Measurements from ENCODE around the gene HNRNPA1. TPM values are rescaled to one million over a fixed set of nuclear protein-coding genes. Genes with fewer than 3 reads are reported as not detected.

Gene HNRNPA1
- total and polyA plus RNA-seq, 9 of the 15 experiments (the other 6 are each of a cell fraction or from before 2014, with no cell fraction given) = 1,166 to 2,703 (median 1,815) TPM

- no TSS peak for BruUV-seq (replicated peaks)
- Histone ChIP-seq H3K9me1 (ENCODE audit: control insufficient read depth, insufficient read depth, low read length) (no peaks in the 10 kb centered on the region), H3K27me3 (ENCODE audit: control insufficient read depth in 2 of 2, insufficient read depth in 2 of 2, low read length in 2 of 2) (no peaks in the 10 kb centered on the region), H3K9me3 (replicated peaks; ENCODE audit: control insufficient read depth, insufficient read depth, low read depth, low read length) (no peaks in the 10 kb centered on the region), H3K27ac (ENCODE audit: extremely low read depth, low read depth, low read length) (peak overlapping the region; percentile 54), H3K4me2 (ENCODE audit: insufficient read depth, low read length) (peak overlapping the region; percentile 71), H3K9ac (ENCODE audit: insufficient read depth in 1 of 2, low read depth in 2 of 2, low read length in 2 of 2) (peak overlapping the region; percentile 9 to 57; a peak in 1 of 4 replicates), H2AFZ (ENCODE audit: low read depth, low read length) (peak overlapping the region; percentile 55; the same call in 1 of the 2 replicates), H3K79me2 (ENCODE audit: control insufficient read depth, insufficient read depth, low read length) (peaks cover 40% of the 10 kb centered on the region), H3K36me3 (ENCODE audit: control insufficient read depth, insufficient read depth, low read length) (no peaks in the 10 kb centered on the region), H3K4me3 (no peak overlapping the region), H4K20me1 (replicated peaks; ENCODE audit: control insufficient read depth, insufficient read depth, low read length) (no peaks in the 10 kb centered on the region), H3K4me1 (replicated peaks in 1 of 2; ENCODE audit: control insufficient read depth in 2 of 2, insufficient read depth in 2 of 2, low read length in 2 of 2) (peaks cover 43 to 49% of the 10 kb centered on the region in 2 experiments)
- ATAC-seq (peak; percentile 83), DNase-seq (ENCODE audit: extremely low read depth in 1 of 4, low spot score in 3 of 4) (peak; percentile 90 to 100 (median 92)), FAIRE-seq (peak; percentile 98)
- WGBS (ENCODE audit: insufficient coverage, low coverage, missing lambda C conversion rate) = 11% methylated on average over 8 of the region's 8 CpGs
- CTCF ChIA-PET (ENCODE audit: low intra/inter-chr PET ratio) = no interaction called here
- in situ Hi-C loops (cut with MboI) = no loop called here
- intact Hi-C loops (cut with micrococcal nuclease) = loop anchor here (1.0 to 2.0 kb wide), 2 partner anchors 12 to 18 kb away; partner anchors contain the start of gene COPZ1
- POLR2A ChIA-PET = interaction anchor here (0.5 to 3.4 kb wide), 17 partner anchors 9 to 84 kb away, joined by 3 to 23 read pairs (median 5); partner anchors contain the start of genes CBX5, COPZ1 and HNRNPA1
- TF ChIP-seq CREB1 (IDR thresholded peaks at IDR 0.05) (no peak), CREB1 (CRISPR knock-in tag; IDR thresholded peaks at IDR 0.05) (peak; percentile 45; the same call in 1 of the 2 replicates), TBP (optimal IDR thresholded peaks at IDR 0.05; ENCODE audit: low read depth, low read length) (peak; percentile 22), FOXP4 (CRISPR knock-in tag; IDR thresholded peaks at IDR 0.05; ENCODE audit: borderline replicate concordance) (0 out of 2 replicates have a peak, but pooled peaks have one; percentile 81), POLR2G (IDR thresholded peaks at IDR 0.05; ENCODE audit: low read depth, low read length) (peak; percentile 45), ZNF311 (CRISPR knock-in tag; IDR thresholded peaks at IDR 0.05) (peak; percentile 53), ZBTB2 (IDR thresholded peaks at IDR 0.05) (peak; percentile 24; the same call in 1 of the 2 replicates), ELF4 (CRISPR knock-in tag; IDR thresholded peaks at IDR 0.05) (peak; percentile 41; the same call in 1 of the 2 replicates), TBL1XR1 (IDR thresholded peaks at IDR 0.05; ENCODE audit: low read length in 2 of 2) (peak; percentile 35 to 66; a peak in 2 of 4 replicates)
These were observed 26.6 kb downstream of the HNRNPA1 start for GRCh38 chr12:54306925-54307741.

Data from K562 (cell line).